WTC11 (cell line): ENCODE results near the gene ZNF423. TPM values are rescaled to one million over a fixed set of nuclear protein-coding genes. Genes with fewer than 3 reads are reported as not detected.
A peak's percentile ranks its signal among the peaks of the same experiment; 100 is the strongest.

Experiments used
- ATAC-seq: fragments of 200-7000 bp; cut with Tn5 transposase; 2 replicates; pipeline ENCODE4 v1.10.0; 2021; ENCODE audit warnings: mild to moderate bottlenecking, moderate library complexity
- CTCF ChIA-PET: fragments of 300-600 bp; sonication (Branson Sonifier 250); formaldehyde crosslinking; loops from one replicate; lab custom pipeline; 2021; ENCODE audit warnings: antibody characterized with exemption; lab: Charles Lee
- POLR2A ChIA-PET: fragments of 350-600 bp; sonication (Branson Sonifier 250); formaldehyde crosslinking; loops from one replicate; lab custom pipeline; 2021; ENCODE audit warnings: antibody characterized with exemption; lab: Charles Lee
- DNase-seq: peaks from one replicate; pipeline ENCODE4 v3.0.0; 2021; ENCODE audit warnings: low spot score
- H3K27ac Mint-ChIP-seq: 2 replicates; pipeline ENCODE4 v1.8.0; 2021; ENCODE audit warnings: mixed read lengths
- H3K27me3 Mint-ChIP-seq: 2 replicates; pipeline ENCODE4 v1.8.0; 2021; ENCODE audit warnings: low read depth, mild to moderate bottlenecking, moderate library complexity, mixed read lengths
- H3K36me3 Mint-ChIP-seq: 2 replicates; pipeline ENCODE4 v1.8.0; 2021; ENCODE audit warnings: mixed read lengths
- H3K4me1 Mint-ChIP-seq: 2 replicates; pipeline ENCODE4 v1.8.0; 2022; ENCODE audit warnings: mixed read lengths
- H3K4me3 Mint-ChIP-seq: 2 replicates; pipeline ENCODE4 v1.8.0; 2021; ENCODE audit warnings: mild to moderate bottlenecking, moderate library complexity, mixed read lengths
- H3K9me3 Mint-ChIP-seq: 2 replicates; pipeline ENCODE4 v1.8.0; 2021; ENCODE audit warnings: mixed read lengths
- AR ChIP-seq: fragments of 250-450 bp; sonication (Bioruptor Pico); IDR thresholded peaks from 2 replicates; pipeline ENCODE4 v1.9.0; 2021; ENCODE audit warnings: mild to moderate bottlenecking
- ATF1 ChIP-seq: sonication (generic); formaldehyde crosslinking; IDR thresholded peaks from 2 replicates; pipeline ENCODE4 v1.8.1; 2023; ENCODE audit warnings: mild to moderate bottlenecking, moderate library complexity, missing genetic modification reagents
- CBFB ChIP-seq: sonication (generic); formaldehyde crosslinking; IDR thresholded peaks from 2 replicates; pipeline ENCODE4 v1.8.1; 2022; ENCODE audit warnings: mild to moderate bottlenecking, low read depth, missing genetic modification reagents
- CREB1 ChIP-seq: sonication (generic); formaldehyde crosslinking; IDR thresholded peaks from 2 replicates; pipeline ENCODE4 v1.8.0; 2023; ENCODE audit warnings: mild to moderate bottlenecking, missing genetic modification reagents
- CREM ChIP-seq: sonication (generic); formaldehyde crosslinking; IDR thresholded peaks from 2 replicates; pipeline ENCODE4 v1.8.1; 2022; ENCODE audit warnings: mild to moderate bottlenecking, missing genetic modification reagents, moderate library complexity
- ERG ChIP-seq: fragments of 250-450 bp; sonication (Bioruptor Pico); IDR thresholded peaks from 2 replicates; pipeline ENCODE4 v1.8.0; 2021; ENCODE audit warnings: mild to moderate bottlenecking
- FOXJ3 ChIP-seq: sonication (generic); formaldehyde crosslinking; IDR thresholded peaks from 2 replicates; pipeline ENCODE4 v1.9.0; 2021; ENCODE audit warnings: missing genetic modification reagents, mild to moderate bottlenecking, borderline replicate concordance
- FOXP1 ChIP-seq: sonication (generic); formaldehyde crosslinking; IDR thresholded peaks from 2 replicates; pipeline ENCODE4 v1.8.0; 2022; ENCODE audit warnings: missing genetic modification reagents, mild to moderate bottlenecking, moderate library complexity, borderline replicate concordance
- GRHL2 ChIP-seq: fragments of 250-450 bp; sonication (Bioruptor Pico); IDR thresholded peaks from 2 replicates; pipeline ENCODE4 v1.8.0; 2022; ENCODE audit warnings: mild to moderate bottlenecking, moderate library complexity; ENCODE audit not compliant: insufficient replicate concordance, severe bottlenecking
- GTF2I ChIP-seq: fragments of 250-450 bp; sonication (Bioruptor Pico); conservative IDR thresholded peaks from 2 replicates; pipeline ENCODE4 v1.4.0; 2021; ENCODE audit warnings: mild to moderate bottlenecking
- HMGXB4 ChIP-seq: sonication (generic); formaldehyde crosslinking; IDR thresholded peaks from 2 replicates; pipeline ENCODE4 v1.8.1; 2023; ENCODE audit warnings: mild to moderate bottlenecking, moderate library complexity, missing genetic modification reagents
- JUN ChIP-seq: sonication (generic); formaldehyde crosslinking; IDR thresholded peaks from 2 replicates; pipeline ENCODE4 v1.8.0; 2023; ENCODE audit warnings: mild to moderate bottlenecking, missing genetic modification reagents
- MXD4 ChIP-seq: fragments of 250-450 bp; sonication (Bioruptor Pico); IDR thresholded peaks from 2 replicates; pipeline ENCODE4 v1.8.0; 2021; ENCODE audit warnings: mild to moderate bottlenecking, moderate library complexity, borderline replicate concordance
- NFATC4 ChIP-seq: fragments of 250-450 bp; sonication (Bioruptor Pico); IDR thresholded peaks from 2 replicates; pipeline ENCODE4 v1.9.0; 2021; ENCODE audit warnings: mild to moderate bottlenecking
- OVOL2 ChIP-seq: fragments of 250-450 bp; sonication (Bioruptor Pico); IDR thresholded peaks from 2 replicates; pipeline ENCODE4 v1.9.0; 2021; ENCODE audit warnings: mild to moderate bottlenecking, borderline replicate concordance
- RELA ChIP-seq: sonication (generic); formaldehyde crosslinking; IDR thresholded peaks from 2 replicates; pipeline ENCODE4 v1.8.1; 2022; ENCODE audit warnings: missing genetic modification reagents, mild to moderate bottlenecking, borderline replicate concordance
- RORB ChIP-seq: fragments of 250-450 bp; sonication (Bioruptor Pico); IDR thresholded peaks from 2 replicates; pipeline ENCODE4 v1.9.0; 2021; ENCODE audit warnings: mild to moderate bottlenecking
- SP1 ChIP-seq: sonication (generic); formaldehyde crosslinking; conservative IDR thresholded peaks from 2 replicates; pipeline ENCODE4 v1.8.1; 2022; ENCODE audit warnings: missing genetic modification reagents
- TCF7 ChIP-seq: sonication (generic); formaldehyde crosslinking; IDR thresholded peaks from 2 replicates; pipeline ENCODE4 v1.8.0; 2022; ENCODE audit warnings: mild to moderate bottlenecking, low read depth, missing genetic modification reagents, moderate library complexity
- TEAD1 ChIP-seq: sonication (generic); formaldehyde crosslinking; IDR thresholded peaks from 2 replicates; pipeline ENCODE4 v1.8.0; 2022; ENCODE audit warnings: mild to moderate bottlenecking, missing genetic modification reagents
- TEAD4 ChIP-seq: sonication (generic); formaldehyde crosslinking; IDR thresholded peaks from 2 replicates; pipeline ENCODE4 v1.8.0; 2022; ENCODE audit warnings: mild to moderate bottlenecking, missing genetic modification reagents
- TP53 ChIP-seq: sonication (generic); formaldehyde crosslinking; IDR thresholded peaks from 2 replicates; pipeline ENCODE4 v1.8.1; 2023; ENCODE audit warnings: mild to moderate bottlenecking, missing genetic modification reagents
- USF1 ChIP-seq: sonication (generic); formaldehyde crosslinking; IDR thresholded peaks from 2 replicates; pipeline ENCODE4 v1.8.0; 2022; ENCODE audit warnings: mild to moderate bottlenecking, missing genetic modification reagents
- ZNF416 ChIP-seq: fragments of 250-450 bp; sonication (Bioruptor Pico); IDR thresholded peaks from 2 replicates; pipeline ENCODE4 v1.9.0; 2021; ENCODE audit warnings: mild to moderate bottlenecking, inconsistent platforms
- ZNF423 ChIP-seq: fragments of 250-450 bp; sonication (Bioruptor Pico); IDR thresholded peaks from 2 replicates; pipeline ENCODE4 v2.1.2; 2022; ENCODE audit warnings: mild to moderate bottlenecking, moderate library complexity
- ZNF425 ChIP-seq: fragments of 250-450 bp; sonication (Bioruptor Pico); conservative IDR thresholded peaks from 2 replicates; pipeline ENCODE4 v1.9.0; 2021; ENCODE audit warnings: mild to moderate bottlenecking
- ZNF512 ChIP-seq: sonication (generic); formaldehyde crosslinking; IDR thresholded peaks from 2 replicates; pipeline ENCODE4 v1.8.1; 2022; ENCODE audit warnings: missing genetic modification reagents, borderline replicate concordance
- total RNA-seq: library from RNA; stranded (reverse); gene quantifications from 3 replicates; pipeline ENCODE4 v1.2.3, GENCODE V29; 2021

Gene ZNF423
- total RNA-seq, 1 experiment from 2014 or later, result 38.8 TPM

- TF ChIP-seq TEAD4 (CRISPR knock-in tag) (no peak), ATF1 (no peak), CREM (CRISPR knock-in tag) (no peak), TCF7 (CRISPR knock-in tag) (no peak), FOXP1 (peak; percentile 78; the same call in 1 of the 2 replicates), HMGXB4 (peak; percentile 94), RELA (no peak), USF1 (CRISPR knock-in tag) (peak; percentile 10; the same call in 1 of the 2 replicates), ZNF423 (CRISPR knock-in tag) (no peak), NFATC4 (no peak), TP53 (CRISPR knock-in tag) (no peak)
Observed at GRCh38 chr16:49464877-49465504, 390.9 kb downstream of the ZNF423 start (continued).

GRCh38 chr16:49464093-49464492, 391.8 kb downstream of the ZNF423 start:
- ChIA-PET CTCF (interaction anchor here (0.7 kb wide), 5 partner anchors 13 to 233 kb away, joined by 3 to 4 read pairs (median 3); no protein-coding TSS in a partner anchor), POLR2A (interaction anchor here (0.7 kb wide), 1 partner anchor 344 kb away, joined by 13 read pairs; no protein-coding TSS in a partner anchor)
- Mint-ChIP-seq H3K4me3 (no peak overlapping the region), H3K27me3 (peaks cover 18% of the 10 kb centered on the region), H3K36me3 (no peaks in the 10 kb centered on the region), H3K27ac (no peak overlapping the region), H3K4me1 (peaks cover 17% of the 10 kb centered on the region), H3K9me3 (no peaks in the 10 kb centered on the region)
- no peak for ATAC-seq
- no peak for DNase-seq
- TF ChIP-seq ZNF512, result no peak
- no peak for TF ChIP-seq MXD4
- TF ChIP-seq ZNF416, result no peak
- no peak for TF ChIP-seq FOXJ3 (CRISPR knock-in tag)
- TF ChIP-seq CREB1 (CRISPR knock-in tag), result no peak
- no peak for TF ChIP-seq GTF2I (CRISPR knock-in tag)
- TF ChIP-seq FOXP1, result no peak
- TF ChIP-seq OVOL2 (CRISPR knock-in tag), result no peak
- TF ChIP-seq ZNF425, result no peak
- TF ChIP-seq SP1 (CRISPR knock-in tag), result no peak
- TF ChIP-seq ERG (CRISPR knock-in tag), result no peak
- no peak for TF ChIP-seq GRHL2
- no peak for TF ChIP-seq AR (CRISPR knock-in tag)
- no peak for TF ChIP-seq CBFB (CRISPR knock-in tag)
- TF ChIP-seq TEAD1 (CRISPR knock-in tag), result no peak
- TF ChIP-seq JUN (CRISPR knock-in tag), result no peak
- no peak for TF ChIP-seq RORB (CRISPR knock-in tag)
